ENCODE results near the gene CNTNAP4.

- TF ChIP-seq CTCF (IDR thresholded peaks at IDR 0.05; ENCODE audit: low read depth, low read length, missing input control) = no peak
- TF ChIP-seq FOXA1 (IDR thresholded peaks at IDR 0.05) = no peak
- no peak for TF ChIP-seq YY1 (IDR thresholded peaks at IDR 0.05)
- no peak for TF ChIP-seq TAF1 (conservative IDR thresholded peaks at IDR 0.05)
- TF ChIP-seq NR2F2 (IDR thresholded peaks at IDR 0.05) = no peak
- TF ChIP-seq ZBTB33 (IDR thresholded peaks at IDR 0.05) = no peak
- TF ChIP-seq GABPA (IDR thresholded peaks at IDR 0.05 in 1 of 2, conservative IDR thresholded peaks at IDR 0.05 in 1 of 2) = no peak
- TF ChIP-seq RAD21 (IDR thresholded peaks at IDR 0.05) = no peak
Measured at GRCh38 chr16:76500006-76500405, 222.8 kb downstream of the CNTNAP4 start.

Measured in liver (tissue), 3 donors.